Lower leg skin (tissue), 4 donors: Measurements from ENCODE around the gene NFASC. TPM values are rescaled to one million over a fixed set of nuclear protein-coding genes. Genes with fewer than 3 reads are reported as not detected.

Experiments
- DNase-seq, 2 donors: peaks; one replicate each; pipeline ENCODE4 v3.0.0-alpha.2; 2019; ENCODE audit warnings: low spot score in 2 of 2
- H3K4me3 ChIP-seq: fragments of 200-600 bp; sonication (generic); 2 replicates; pipeline ENCODE4 v1.5.1; 2017; ENCODE audit warnings: mild to moderate bottlenecking, low read depth; ENCODE audit not compliant: poor library complexity, severe bottlenecking
- POLR2A ChIP-seq, 2 donors: fragments of 450-650 bp; IDR thresholded peaks; one replicate each; pipeline ENCODE4 v1.6.1; 2016 to 2017; ENCODE audit warnings: antibody characterized with exemption in 2 of 2, mild to moderate bottlenecking in 1 of 2, moderate library complexity in 1 of 2
- WGBS, 2 donors: methylation state at CpG; one replicate each; pipeline ENCODE4 v1.1.5; 2018; 5-methylcytosine and 5-hydroxymethylcytosine counted together
- intact Hi-C: fragments of 100-400 bp; cut with DNase I; formaldehyde crosslinking; loops from one replicate; pipeline ENCODE4 v1.15.0; 2023; ENCODE audit warnings: low total_unique reads
- total RNA-seq, 4 donors: library from RNA; depleted of rRNA; stranded (reverse); fragments of >200 nt; gene quantifications; one replicate each; pipeline ENCODE4 v1.1.0, GENCODE V29; 2016
- TF ChIP-seq, protein P1 (sequence below), 3 donors: fragments of 450-650 bp; IDR thresholded peaks; one replicate each; pipeline ENCODE4 v1.5.1; 2016; ENCODE audit warnings: antibody characterized with exemption in 3 of 3, mild to moderate bottlenecking in 3 of 3, moderate library complexity in 2 of 3

The NFASC gene
- total RNA-seq, 4 donors from 2014 or later = 10.2 to 17.2 (median 14.2) TPM

DNA sequence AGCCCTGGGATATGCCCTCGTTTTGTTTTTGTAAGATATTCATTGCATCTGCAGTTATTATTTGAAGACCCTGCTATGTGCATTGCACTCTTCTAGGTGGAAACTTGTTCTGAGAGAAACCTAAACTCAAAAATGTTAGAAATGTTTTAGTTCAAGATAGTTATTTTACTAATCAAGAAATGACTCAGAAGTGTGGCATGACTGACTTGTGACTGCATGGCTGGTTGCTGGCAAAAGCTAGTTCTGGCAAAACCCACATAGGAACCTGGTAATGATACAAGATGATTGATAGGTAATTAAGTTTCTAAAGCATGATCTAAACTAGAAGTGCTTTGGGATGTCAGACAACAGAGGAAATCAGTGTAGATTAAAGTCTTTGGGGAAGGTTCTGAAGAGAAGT, 33.8 kb upstream of the NFASC start:
- TF ChIP-seq POLR2A (IDR thresholded peaks at IDR 0.05) = no peak
- TF ChIP-seq, protein P1, sequence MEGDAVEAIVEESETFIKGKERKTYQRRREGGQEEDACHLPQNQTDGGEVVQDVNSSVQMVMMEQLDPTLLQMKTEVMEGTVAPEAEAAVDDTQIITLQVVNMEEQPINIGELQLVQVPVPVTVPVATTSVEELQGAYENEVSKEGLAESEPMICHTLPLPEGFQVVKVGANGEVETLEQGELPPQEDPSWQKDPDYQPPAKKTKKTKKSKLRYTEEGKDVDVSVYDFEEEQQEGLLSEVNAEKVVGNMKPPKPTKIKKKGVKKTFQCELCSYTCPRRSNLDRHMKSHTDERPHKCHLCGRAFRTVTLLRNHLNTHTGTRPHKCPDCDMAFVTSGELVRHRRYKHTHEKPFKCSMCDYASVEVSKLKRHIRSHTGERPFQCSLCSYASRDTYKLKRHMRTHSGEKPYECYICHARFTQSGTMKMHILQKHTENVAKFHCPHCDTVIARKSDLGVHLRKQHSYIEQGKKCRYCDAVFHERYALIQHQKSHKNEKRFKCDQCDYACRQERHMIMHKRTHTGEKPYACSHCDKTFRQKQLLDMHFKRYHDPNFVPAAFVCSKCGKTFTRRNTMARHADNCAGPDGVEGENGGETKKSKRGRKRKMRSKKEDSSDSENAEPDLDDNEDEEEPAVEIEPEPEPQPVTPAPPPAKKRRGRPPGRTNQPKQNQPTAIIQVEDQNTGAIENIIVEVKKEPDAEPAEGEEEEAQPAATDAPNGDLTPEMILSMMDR (IDR thresholded peaks at IDR 0.05) = no peak
- 55 to 59% methylated on average over 1 of the region's 1 CpG for WGBS, 2 donors
- no peak for DNase-seq
- no peak overlapping the region for H3K4me3 ChIP-seq
- intact Hi-C loops = no loop called here

DNA sequence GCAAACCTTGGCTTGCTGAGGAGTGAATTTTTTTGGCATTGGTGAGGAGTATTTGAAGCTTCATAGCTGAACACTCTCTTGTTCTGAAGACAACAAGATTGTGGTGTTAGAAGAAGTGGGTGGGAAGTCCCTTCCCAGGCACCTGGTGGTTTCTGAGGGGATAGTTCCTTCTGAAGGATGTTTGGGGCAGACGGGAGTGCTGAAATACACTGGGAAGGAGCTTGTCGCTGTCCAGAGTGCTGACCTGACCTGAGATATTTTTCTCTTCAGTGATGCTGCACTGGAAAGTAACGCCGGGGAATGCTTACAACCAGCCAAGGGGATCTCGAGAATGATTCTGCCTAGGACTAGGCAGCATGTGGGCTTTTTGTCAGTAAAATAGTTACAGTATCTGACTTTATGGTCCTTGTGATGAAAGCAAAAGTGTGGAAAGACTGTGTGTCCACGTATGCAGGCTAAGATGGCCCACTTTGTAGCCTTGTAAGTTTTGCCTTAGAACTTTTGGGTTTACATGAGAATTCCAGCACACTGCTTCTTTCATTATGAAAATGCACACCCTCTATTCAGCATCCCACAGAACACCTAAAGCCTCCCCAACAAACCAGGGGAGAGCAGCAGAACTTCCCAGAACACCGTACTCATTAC, 33.1 kb upstream of the NFASC start:
- intact Hi-C loops = no loop called here
- DNase-seq = no peak
- no peak overlapping the region for H3K4me3 ChIP-seq
- WGBS, 2 donors = 25 to 32% methylated on average over 7 of the region's 7 CpGs
- TF ChIP-seq, protein P1 (IDR thresholded peaks at IDR 0.05) = no peak
- no peak for TF ChIP-seq POLR2A (IDR thresholded peaks at IDR 0.05)

DNA sequence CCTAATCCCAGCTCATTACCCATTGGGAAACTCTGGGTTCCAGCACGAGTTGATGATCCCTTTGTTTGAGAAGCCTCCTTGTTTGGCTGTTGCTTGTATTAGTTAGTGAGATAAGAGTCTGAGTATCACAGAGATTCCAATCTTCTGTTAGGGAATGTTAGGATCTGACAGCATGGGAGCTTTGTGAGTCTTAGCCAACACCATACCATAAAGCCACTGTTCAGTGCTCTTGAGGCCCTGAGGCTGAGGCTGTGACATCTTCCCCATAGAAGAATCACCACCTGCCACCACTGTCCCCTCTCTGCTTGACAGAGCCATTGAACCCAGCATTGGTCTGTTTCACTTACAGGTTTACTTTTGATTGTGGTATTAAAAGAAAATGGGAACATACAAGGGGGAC, 29.3 kb upstream of the NFASC start:
- TF ChIP-seq, protein P1 (IDR thresholded peaks at IDR 0.05) = no peak
- no peak for TF ChIP-seq POLR2A (IDR thresholded peaks at IDR 0.05)
- H3K4me3 ChIP-seq = no peak overlapping the region
- peak in 1 of 2 donors; percentile 12 for DNase-seq
- intact Hi-C loops = no loop called here
- 38 to 64% methylated on average over 1 of the region's 1 CpG for WGBS, 2 donors

DNA sequence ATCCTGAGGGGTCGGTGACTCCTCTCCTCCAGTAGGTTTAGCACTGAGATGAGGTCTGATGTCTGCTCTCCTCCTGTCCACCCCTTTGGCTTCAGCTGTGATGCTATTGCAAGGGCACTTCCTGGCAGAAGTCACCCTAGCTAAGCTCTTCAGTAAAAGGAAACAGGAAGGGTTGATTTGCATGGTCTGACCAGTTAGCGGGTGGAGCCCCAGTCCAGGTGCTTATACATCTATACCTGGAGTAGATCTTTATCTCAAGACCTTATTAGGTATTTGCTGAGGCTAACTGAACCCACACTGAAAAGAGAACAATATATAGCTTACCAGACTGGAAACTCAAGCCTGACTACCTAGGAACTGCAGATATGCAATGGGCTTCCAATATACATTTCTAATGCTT, 28.9 kb upstream of the NFASC start:
- WGBS, 2 donors = 72 to 93% methylated on average over 2 of the region's 2 CpGs
- intact Hi-C loops = no loop called here
- no peak overlapping the region for H3K4me3 ChIP-seq
- no peak for TF ChIP-seq POLR2A (IDR thresholded peaks at IDR 0.05)
- TF ChIP-seq, protein P1 (IDR thresholded peaks at IDR 0.05) = no peak
- DNase-seq = peak in 1 of 2 donors; percentile 18

DNA sequence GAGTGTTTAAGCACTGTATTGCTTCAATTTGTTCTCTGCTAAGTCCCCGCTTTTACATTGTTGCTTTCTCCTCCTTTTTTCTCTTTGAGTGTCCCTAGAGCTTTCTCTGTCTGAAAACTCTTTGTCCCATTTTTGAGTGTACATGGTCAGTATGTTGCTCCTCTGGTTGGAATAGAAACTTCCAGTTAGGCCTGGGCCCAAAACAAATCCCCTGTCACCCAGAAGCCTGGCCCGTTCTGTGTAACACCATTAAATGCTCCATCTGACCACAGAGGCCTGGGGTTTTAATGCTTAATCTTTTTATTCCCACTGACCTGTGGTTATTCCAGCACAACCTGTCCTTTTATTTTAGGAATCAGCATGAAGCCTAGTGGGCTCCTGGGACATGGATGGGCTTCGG, 28.3 kb upstream of the NFASC start:
- intact Hi-C loops = no loop called here
- no peak for DNase-seq
- H3K4me3 ChIP-seq = no peak overlapping the region
- TF ChIP-seq, protein P1 (IDR thresholded peaks at IDR 0.05) = no peak
- TF ChIP-seq POLR2A (IDR thresholded peaks at IDR 0.05) = no peak
- WGBS, 2 donors = 76 to 83% methylated on average over 3 of the region's 3 CpGs

DNA sequence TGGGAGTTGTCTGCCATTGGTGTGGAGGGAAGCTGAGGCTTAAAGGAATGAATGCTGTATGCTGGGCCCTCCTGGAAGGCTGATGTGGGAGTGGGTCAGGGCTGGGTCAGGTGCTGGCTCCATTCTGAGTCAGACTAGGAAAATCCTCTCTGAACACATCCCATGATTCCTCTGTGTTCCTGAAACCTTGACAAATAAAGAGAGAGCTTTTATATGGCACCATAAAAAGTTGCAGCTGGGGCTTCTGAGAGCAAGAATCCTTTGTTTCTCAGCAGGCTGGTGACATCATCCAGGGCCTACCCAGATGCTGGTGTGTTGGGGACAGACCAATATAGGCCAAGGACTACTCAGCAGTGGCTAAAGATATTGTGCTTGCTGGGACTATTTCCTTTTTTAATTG, 27.8 kb upstream of the NFASC start:
- H3K4me3 ChIP-seq = no peak overlapping the region
- peak in 1 of 2 donors; percentile 9 for DNase-seq
- intact Hi-C loops = no loop called here
- no peak for TF ChIP-seq POLR2A (IDR thresholded peaks at IDR 0.05)
- TF ChIP-seq, protein P1 (IDR thresholded peaks at IDR 0.05) = no peak
